Measurements from ENCODE around the gene KRTAP5-11.

- no peak for TF ChIP-seq POLR2AphosphoS5 (IDR thresholded peaks at IDR 0.05; ENCODE audit: insufficient read depth, low read depth, low read length)
- TF ChIP-seq MAX (IDR thresholded peaks at IDR 0.05; ENCODE audit: insufficient read depth, insufficient read length): no peak
- TF ChIP-seq, protein P1, sequence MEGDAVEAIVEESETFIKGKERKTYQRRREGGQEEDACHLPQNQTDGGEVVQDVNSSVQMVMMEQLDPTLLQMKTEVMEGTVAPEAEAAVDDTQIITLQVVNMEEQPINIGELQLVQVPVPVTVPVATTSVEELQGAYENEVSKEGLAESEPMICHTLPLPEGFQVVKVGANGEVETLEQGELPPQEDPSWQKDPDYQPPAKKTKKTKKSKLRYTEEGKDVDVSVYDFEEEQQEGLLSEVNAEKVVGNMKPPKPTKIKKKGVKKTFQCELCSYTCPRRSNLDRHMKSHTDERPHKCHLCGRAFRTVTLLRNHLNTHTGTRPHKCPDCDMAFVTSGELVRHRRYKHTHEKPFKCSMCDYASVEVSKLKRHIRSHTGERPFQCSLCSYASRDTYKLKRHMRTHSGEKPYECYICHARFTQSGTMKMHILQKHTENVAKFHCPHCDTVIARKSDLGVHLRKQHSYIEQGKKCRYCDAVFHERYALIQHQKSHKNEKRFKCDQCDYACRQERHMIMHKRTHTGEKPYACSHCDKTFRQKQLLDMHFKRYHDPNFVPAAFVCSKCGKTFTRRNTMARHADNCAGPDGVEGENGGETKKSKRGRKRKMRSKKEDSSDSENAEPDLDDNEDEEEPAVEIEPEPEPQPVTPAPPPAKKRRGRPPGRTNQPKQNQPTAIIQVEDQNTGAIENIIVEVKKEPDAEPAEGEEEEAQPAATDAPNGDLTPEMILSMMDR (IDR thresholded peaks at IDR 0.05; ENCODE audit: extremely low read depth in 1 of 2, insufficient read depth in 1 of 2, low read depth in 1 of 2, low read length in 2 of 2): no peak
- TF ChIP-seq GATA2 (IDR thresholded peaks at IDR 0.05; ENCODE audit: insufficient read depth, insufficient read length, low read depth, low read length): no peak
- no peak for TF ChIP-seq EZH2 (IDR thresholded peaks at IDR 0.05; ENCODE audit: borderline replicate concordance, low read depth, low read length, severe bottlenecking)
These were observed at the start of gene KRTAP5-11 for GRCh38 chr11:71582309-71582895.
